Left cardiac atrium (tissue), 4 donors: ENCODE results near the gene GMCL1. TPM values are rescaled to one million over a fixed set of nuclear protein-coding genes. Genes with fewer than 3 reads are reported as not detected.

ENCODE experiments used
- ATAC-seq, 2 donors: fragments of 200-7000 bp; cut with Tn5 transposase; one replicate each; pipeline ENCODE4 v1.9.1; 2020; ENCODE audit warnings: mild to moderate bottlenecking in 2 of 2, moderate library complexity in 2 of 2
- DNase-seq: peaks from one replicate; pipeline ENCODE4 v3.0.0-alpha.2; 2020
- intact Hi-C, 2 donors: fragments of 100-400 bp; cut with DNase I; formaldehyde crosslinking; loops; one replicate each; pipeline versions ENCODE4 v1.14.1 to v1.15.1; 2022 to 2023
- total RNA-seq, 2 donors: library from RNA; stranded (reverse); fragmentation: NEBNext Ultra II Directional; extraction: Animal tissue kit (Norgen Biotek cat#: 25700); gene quantifications; one replicate each; pipeline ENCODE4 v1.2.1, GENCODE V29; 2021
- donor health status: DM: no; HTN: yes; CAD: no.
- donor health status: DM: no; HTN: yes; CAD: no; lungs with severe emphysema.
- donor health status: DM: yes; HTN: yes; CAD: no.
- donor health status: Dilated cardiomyopathy.

Gene GMCL1
- total RNA-seq, 2 donors from 2014 or later: 4.8 to 7.1 TPM

DNA sequence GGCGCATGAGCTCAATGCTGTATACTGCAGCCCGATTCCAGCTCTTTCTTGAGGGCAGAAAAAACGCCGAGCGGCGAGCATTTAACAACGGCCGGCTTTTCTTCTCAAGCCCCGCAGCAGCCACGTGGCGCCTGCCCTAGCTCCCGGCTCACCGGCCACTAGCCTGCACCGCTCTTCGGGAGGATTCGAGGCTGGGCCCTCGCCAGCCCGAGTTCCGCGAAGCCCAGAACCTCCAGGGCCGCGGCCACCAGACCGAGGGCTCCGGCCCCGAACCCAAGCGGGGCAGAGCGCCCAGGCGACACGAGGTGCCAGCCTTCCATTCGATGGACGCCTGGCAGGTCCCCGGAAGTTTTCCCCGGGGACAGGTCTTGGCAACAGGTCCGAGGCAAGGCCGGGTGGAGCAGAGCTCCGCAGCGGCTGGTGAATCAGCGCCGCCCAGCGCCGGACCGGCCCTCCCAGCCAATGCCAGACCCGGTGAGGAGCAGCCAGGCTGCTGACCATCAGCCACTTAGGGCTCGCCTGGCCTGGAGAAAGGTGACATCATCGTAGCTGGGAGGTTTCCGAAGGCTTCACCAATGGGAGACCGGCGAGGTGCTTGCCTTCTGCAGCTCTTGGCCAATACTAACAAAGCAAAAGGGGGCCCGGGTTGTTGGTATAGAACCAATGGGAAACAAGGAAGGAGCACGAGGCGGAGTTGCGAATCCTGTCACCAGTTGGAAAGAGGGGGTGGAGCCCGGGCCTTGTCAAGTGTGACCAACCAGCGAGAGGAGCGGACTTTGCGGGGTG lies 84.9 kb downstream of the GMCL1 start:
- peak; percentile 94 to 96 for ATAC-seq
- intact Hi-C loops: loop anchor here (5.0 kb wide), 3 partner anchors 158 to 388 kb away; partner anchors contain the start of gene FAM136A (in 1 of the 2)
- peak; percentile 100 for DNase-seq

DNA sequence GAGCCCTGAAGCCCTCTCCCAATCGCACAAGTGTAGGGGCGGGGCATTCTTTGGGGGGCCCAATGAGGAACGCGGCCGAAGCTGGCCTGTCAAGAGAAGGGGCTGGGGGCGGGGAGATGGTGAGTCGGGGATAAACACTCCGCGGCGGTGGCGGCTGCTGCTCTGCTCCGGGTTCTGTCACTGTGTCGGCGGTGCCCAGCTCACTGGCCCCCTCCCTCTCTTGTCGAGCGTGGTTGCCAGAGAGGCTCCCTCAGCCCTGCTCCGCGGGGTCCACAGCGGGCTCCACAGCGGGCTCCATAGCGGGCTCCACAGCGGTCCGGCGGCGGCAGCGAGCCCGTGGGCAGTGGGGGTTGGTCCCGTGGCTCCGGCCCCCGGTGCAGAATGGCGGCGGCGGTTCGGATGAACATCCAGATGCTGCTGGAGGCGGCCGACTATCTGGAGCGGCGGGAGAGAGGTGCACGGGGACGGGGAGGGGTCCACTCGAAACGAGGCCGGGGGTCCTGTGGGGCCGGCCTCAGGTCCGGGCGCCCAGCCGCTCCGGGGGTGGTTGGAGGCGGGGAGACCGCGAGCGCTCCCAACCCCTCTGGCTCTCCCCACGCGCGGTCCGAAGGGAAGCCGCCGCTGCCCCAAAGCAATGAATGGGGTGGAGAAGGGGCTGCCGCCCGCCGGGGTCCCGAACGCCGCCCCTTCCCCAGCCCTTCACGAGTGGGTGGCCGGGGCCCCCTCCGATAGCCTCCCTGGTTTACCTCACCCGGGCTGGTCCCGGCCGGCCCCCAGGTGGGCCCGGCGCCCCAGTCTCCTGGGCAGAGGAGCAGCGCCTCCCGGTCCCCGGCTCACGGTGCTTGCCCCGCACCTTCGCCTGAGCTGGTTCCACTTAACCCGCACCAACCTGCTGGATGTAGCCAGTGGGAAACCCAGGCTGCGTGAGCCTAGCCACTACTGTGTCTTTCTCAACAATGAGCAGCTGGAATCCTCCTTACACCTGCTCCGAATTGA lies 85.8 kb downstream of the GMCL1 start, which contains the start of gene MXD1:
Gene MXD1 (plus strand): TSS at position 160 of the 996 bp plus-strand sequence. CDS start 222 bp downstream, at position 382.
- DNase-seq (peak; percentile 36), ATAC-seq (peak in 1 of 2 donors; percentile 1)
- intact Hi-C loops: loop anchor here (5.0 kb wide), 3 partner anchors 157 to 387 kb away; partner anchors contain the start of gene FAM136A (in 1 of the 2)

DNA sequence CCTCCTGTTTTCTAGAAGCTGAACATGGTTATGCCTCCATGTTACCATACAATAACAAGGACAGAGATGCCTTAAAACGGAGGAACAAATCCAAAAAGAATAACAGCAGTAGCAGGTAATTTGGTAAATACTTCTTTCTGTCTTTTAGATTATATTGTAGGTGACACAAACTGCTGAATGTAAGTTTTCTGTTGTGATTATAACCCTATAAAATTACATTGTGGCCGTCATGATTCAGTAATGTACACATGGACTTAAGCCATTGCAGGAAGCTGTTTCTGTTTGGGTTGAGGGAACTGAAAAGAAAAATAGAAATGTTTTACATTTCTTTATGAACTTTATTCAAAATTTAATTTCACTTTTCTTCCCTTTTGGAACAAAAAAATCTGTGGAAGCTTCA lies 86.6 kb downstream of the GMCL1 start:
- DNase-seq (no peak), ATAC-seq (no peak)
- intact Hi-C loops: loop anchor here in 1 of 2 donors (5.0 kb wide), 1 partner anchor 166 kb away; no protein-coding TSS in a partner anchor

DNA sequence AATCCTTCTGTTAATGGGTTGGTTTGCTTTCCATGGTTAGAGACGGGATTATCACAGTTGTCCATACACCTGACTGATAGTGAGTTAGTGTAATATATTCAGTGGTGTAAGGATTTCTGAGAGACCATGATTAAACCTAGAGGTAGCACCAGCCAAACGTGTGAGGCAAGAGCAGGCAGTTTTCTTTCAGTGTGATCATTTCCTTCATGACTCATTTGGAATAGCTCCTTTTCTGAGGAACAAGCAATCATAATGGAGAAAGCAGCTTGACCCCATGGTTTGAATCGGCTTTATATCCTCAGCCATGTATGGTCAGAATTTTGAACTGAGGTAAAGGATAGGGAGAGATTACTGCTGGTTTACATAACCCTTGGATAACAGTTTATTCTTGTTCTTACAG lies 88.4 kb downstream of the GMCL1 start:
- no peak for ATAC-seq
- intact Hi-C loops: loop anchor here in 1 of 2 donors (5.0 kb wide), 1 partner anchor 164 kb away; no protein-coding TSS in a partner anchor
- DNase-seq: peak; percentile 44

DNA sequence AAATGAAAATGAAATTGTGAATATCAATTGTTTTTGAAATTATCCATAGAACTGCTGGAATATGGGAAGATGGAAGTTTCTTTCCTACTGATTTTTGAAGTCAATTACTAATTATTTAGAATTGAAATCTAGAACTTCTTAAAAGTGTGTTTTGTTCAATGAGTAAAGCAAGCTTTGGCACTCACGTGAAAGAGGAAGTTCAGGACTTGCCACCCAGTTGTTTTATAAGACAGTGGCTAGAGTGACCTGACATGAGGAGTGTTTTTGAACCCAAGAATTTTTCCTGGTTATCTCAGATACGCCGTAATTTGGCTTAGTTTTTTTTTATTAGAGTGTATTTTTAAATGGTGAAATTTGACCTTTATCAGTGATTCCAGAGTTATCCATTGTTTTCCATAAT lies 88.9 kb downstream of the GMCL1 start:
- no peak for ATAC-seq
- intact Hi-C loops: loop anchor here in 1 of 2 donors (5.0 kb wide), 1 partner anchor 164 kb away; no protein-coding TSS in a partner anchor

DNA sequence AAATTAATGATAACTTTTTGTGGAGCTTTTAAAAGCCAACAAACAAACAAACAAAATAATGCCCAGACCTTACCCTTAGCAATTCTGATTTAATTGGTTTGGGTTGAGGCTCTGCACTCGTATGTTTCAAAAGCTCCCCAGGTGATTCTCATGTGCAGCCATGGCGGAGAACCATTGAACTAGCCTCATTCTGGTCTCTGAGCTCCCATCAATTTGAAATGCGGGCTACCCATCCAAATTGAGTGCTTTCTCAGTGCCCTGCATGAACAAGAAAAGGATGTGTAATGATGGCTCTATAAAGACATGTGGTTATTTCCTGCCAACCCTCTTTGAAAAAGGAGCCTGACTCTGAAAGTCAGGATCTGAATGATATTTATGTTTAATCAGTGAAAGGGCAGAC lies 93.7 kb downstream of the GMCL1 start:
- intact Hi-C loops: no loop called here
- no peak for DNase-seq
- no peak for ATAC-seq

More for the DNA sequence above, 88.9 kb downstream of the GMCL1 start:
- no peak for DNase-seq

DNA sequence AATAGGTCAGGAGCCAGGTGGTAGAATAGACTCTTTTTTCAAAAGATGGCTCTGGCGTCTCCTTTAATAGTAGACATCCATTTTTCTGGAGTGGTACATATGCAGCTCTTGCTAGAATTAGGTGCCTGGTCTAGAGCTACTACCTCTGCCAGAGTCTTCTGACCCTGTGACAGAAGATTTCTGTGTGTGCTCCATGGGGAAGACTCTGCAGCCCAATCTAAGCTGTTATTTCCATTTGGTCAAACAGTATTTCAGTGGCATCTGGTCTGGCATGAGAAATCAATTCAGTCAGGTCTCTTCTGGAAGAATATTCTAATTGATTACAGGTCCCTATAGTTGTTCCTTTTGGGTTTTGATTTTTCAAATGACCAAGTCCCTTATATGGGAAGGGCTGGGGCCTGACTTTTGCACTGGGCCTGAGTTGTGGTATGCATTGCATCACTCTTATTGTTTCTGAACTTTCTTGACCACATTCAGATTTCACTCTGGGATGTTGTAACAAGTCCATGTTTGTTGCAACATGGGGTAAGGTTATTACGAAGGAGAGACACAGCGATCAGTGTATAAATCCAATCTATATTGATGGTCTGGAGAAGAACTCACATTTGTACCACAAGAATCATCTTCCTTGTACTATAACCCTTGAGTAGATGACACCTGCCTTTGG lies 97.5 kb downstream of the GMCL1 start:
- intact Hi-C loops: no loop called here
- DNase-seq (no peak), ATAC-seq (peak in 1 of 2 donors; percentile 32)

Other genes starting within 250 kb of the GMCL1 start
- gene AAK1, start 185.9 kb upstream of the GMCL1 start, total RNA-seq: 10 to 100 TPM; 44.0 to 64.7 TPM
- gene ANXA4, start 87.5 kb upstream of the GMCL1 start, total RNA-seq: 10 to 100 TPM; 41.3 to 50.4 TPM
- 10 to 100 TPM; 44.1 to 60.2 TPM for gene SNRNP27, start 64.3 kb downstream of the GMCL1 start, total RNA-seq
- 1 to 10 TPM; 6.2 to 9.6 TPM for gene MXD1, start 85.4 kb downstream of the GMCL1 start, total RNA-seq
- gene ASPRV1, start 132.0 kb downstream of the GMCL1 start, total RNA-seq: 1 to 10 TPM; 1.2 to 1.3 TPM